Smooth muscle cell (in vitro differentiated cells): Measurements from ENCODE around the gene LRRC26. TPM values are rescaled to one million over a fixed set of nuclear protein-coding genes. Genes with fewer than 3 reads are reported as not detected.

Experiments used
- DNase-seq: peaks from one replicate; lab custom pipeline; 2025; ENCODE audit not compliant: unreplicated experiment; lab: John Stamatoyannopoulos, UW
- H2AFZ ChIP-seq: fragments of 200-600 bp; sonication (generic); 2 replicates; pipeline ENCODE4 v1.6.0; 2016; ENCODE audit warnings: antibody characterized with exemption, low read depth, mild to moderate bottlenecking
- H3F3A ChIP-seq: fragments of 200-600 bp; sonication (generic); 2 replicates; pipeline ENCODE4 v1.6.0; 2017; ENCODE audit warnings: antibody characterized with exemption, low read depth
- H3K27ac ChIP-seq: fragments of 200-600 bp; sonication (generic); 2 replicates; pipeline ENCODE4 v1.5.1; 2016; ENCODE audit warnings: low read depth, mild to moderate bottlenecking
- H3K27me3 ChIP-seq: fragments of 200-600 bp; sonication (generic); 2 replicates; pipeline ENCODE4 v1.6.1; 2016; ENCODE audit warnings: low read depth, mild to moderate bottlenecking
- H3K36me3 ChIP-seq: fragments of 200-600 bp; sonication (generic); 2 replicates; pipeline ENCODE4 v1.5.1; 2016; ENCODE audit warnings: low read depth
- H3K4me1 ChIP-seq: fragments of 200-600 bp; sonication (generic); 2 replicates; pipeline ENCODE4 v1.5.1; 2016; ENCODE audit warnings: low read depth
- H3K4me2 ChIP-seq: fragments of 200-600 bp; sonication (generic); 2 replicates; pipeline ENCODE4 v1.6.0; 2016; ENCODE audit warnings: mild to moderate bottlenecking
- H3K4me3 ChIP-seq: fragments of 200-600 bp; sonication (generic); 2 replicates; pipeline ENCODE4 v1.5.1; 2016; ENCODE audit warnings: mild to moderate bottlenecking
- H3K79me2 ChIP-seq: fragments of 200-600 bp; sonication (generic); 2 replicates; pipeline ENCODE4 v1.6.0; 2016; ENCODE audit warnings: low read depth, mild to moderate bottlenecking
- H3K9ac ChIP-seq: fragments of 200-600 bp; sonication (generic); 2 replicates; pipeline ENCODE4 v1.6.0; 2016; ENCODE audit warnings: low read depth
- H3K9me3 ChIP-seq: fragments of 200-600 bp; sonication (generic); replicated peaks from 2 replicates; pipeline ENCODE4 v1.5.1; 2016; ENCODE audit warnings: low read depth
- H4K20me1 ChIP-seq: fragments of 200-600 bp; sonication (generic); 2 replicates; pipeline ENCODE4 v1.6.0; 2016; ENCODE audit warnings: low read depth
- WGBS: methylation state at CpG from one replicate; pipeline ENCODE4 v1.1.7; 2016; ENCODE audit warnings: low lambda C conversion rate; 5-methylcytosine and 5-hydroxymethylcytosine counted together
- polyA plus RNA-seq: library from polyadenylated mRNA; unstranded; fragments of >200 nt; fragmentation: Nextera tagmentation; extraction: Ambion mirVana; gene quantifications from 2 replicates; pipeline ENCODE4 v1.2.1, GENCODE V29; 2016
- total RNA-seq: library from RNA; depleted of rRNA; stranded (reverse); fragments of >200 nt; gene quantifications from 2 replicates; pipeline ENCODE4 v1.2.3, GENCODE V29; 2014
- TF ChIP-seq, protein P1 (sequence below): fragments of 200-600 bp; sonication (generic); IDR thresholded peaks from 2 replicates; pipeline ENCODE4 v1.5.1; 2017; ENCODE audit warnings: borderline replicate concordance, mild to moderate bottlenecking, antibody characterized with exemption; ENCODE audit not compliant: insufficient read depth, poor library complexity, severe bottlenecking

LRRC26 gene
- total and polyA plus RNA-seq, 2 experiments from 2014 or later: not detected

DNA sequence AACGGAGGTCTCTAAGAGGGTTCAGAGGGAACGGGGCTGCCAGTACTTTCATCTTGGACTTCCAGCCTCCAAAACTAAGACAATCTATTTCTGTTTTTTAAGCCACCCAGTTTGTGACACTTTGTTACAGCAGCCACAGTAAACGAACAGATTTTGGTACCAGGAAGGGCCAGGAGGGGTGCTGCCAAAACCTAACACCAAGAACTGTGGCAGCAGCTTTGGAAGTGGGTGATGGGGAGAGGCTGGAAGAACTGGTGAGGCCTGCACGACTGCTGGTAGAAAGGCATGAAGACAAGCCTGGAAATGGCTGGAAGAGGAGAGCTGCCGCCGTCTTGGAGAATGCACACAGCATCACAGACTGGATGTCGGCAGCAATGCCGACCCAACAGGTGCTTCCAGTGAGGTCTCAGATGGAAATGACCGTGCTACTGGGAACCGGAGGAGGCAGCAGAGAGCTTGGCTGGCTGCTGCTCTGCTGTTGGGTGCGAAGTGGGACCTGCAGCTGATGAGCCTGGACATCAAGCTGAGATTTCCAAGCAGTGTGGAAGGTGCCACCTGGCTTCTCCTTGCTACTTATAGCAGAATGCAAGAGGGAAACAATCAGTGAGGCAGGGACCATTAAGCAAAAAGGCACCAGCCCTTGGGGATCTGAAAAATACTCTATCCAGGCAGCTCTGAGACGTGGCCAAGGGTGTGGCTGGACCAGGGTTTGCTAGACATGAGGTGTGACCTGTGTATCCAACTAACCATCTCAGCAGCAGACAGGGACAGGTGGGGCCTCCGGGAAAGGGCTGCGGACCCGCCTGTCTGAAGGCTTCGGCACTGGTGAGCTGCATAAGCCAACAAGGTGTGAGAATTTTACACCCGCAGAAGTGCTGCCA lies 6.7 kb upstream of the LRRC26 start:
- Histone ChIP-seq H3K27me3 (peaks cover 9% of the 10 kb centered on the region), H3K4me2 (no peak overlapping the region), H3K79me2 (no peaks in the 10 kb centered on the region), H3K36me3 (no peaks in the 10 kb centered on the region), H3K9me3 (no peaks in the 10 kb centered on the region), H3K9ac (no peak overlapping the region), H4K20me1 (no peaks in the 10 kb centered on the region), H3K27ac (no peak overlapping the region), H2AFZ (no peak overlapping the region), H3K4me1 (no peaks in the 10 kb centered on the region), H3F3A (no peaks in the 10 kb centered on the region), H3K4me3 (no peak overlapping the region)
- TF ChIP-seq, protein P1, sequence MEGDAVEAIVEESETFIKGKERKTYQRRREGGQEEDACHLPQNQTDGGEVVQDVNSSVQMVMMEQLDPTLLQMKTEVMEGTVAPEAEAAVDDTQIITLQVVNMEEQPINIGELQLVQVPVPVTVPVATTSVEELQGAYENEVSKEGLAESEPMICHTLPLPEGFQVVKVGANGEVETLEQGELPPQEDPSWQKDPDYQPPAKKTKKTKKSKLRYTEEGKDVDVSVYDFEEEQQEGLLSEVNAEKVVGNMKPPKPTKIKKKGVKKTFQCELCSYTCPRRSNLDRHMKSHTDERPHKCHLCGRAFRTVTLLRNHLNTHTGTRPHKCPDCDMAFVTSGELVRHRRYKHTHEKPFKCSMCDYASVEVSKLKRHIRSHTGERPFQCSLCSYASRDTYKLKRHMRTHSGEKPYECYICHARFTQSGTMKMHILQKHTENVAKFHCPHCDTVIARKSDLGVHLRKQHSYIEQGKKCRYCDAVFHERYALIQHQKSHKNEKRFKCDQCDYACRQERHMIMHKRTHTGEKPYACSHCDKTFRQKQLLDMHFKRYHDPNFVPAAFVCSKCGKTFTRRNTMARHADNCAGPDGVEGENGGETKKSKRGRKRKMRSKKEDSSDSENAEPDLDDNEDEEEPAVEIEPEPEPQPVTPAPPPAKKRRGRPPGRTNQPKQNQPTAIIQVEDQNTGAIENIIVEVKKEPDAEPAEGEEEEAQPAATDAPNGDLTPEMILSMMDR: peak; percentile 36
- DNase-seq: no peak
- WGBS: 65% methylated on average over 17 of the region's 17 CpGs

DNA sequence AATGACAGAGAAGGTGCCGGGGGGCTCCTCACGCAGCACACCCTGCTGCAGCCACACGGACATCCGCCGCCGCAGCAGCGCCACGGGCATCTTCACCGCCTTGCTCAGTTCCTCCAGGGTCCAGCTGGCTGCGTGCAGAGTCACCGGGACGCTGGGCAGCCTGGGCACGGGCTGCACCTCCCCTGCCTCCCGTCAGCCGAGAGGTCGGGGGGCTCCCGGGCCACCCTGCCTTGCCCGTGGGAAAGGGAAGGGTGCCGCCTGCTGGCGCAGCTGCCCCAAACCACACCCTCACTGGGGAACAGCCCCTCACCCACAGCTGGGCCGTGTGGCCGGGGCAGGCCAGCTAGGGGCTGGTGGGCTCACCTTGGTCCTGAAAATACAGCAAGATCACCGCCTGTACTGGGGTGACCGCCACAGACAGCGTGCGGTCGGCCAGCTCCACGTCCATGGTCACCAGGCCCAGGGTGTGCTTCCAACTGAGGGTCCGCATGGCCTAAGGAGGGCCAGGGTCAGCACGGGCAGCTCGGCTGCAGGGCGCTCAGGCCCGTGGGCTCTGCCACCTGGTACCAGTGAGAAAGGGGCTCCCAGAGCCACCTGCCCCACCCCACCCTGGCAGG lies 5.6 kb upstream of the LRRC26 start:
- Histone ChIP-seq H2AFZ (no peak overlapping the region), H3K9ac (no peak overlapping the region), H4K20me1 (no peaks in the 10 kb centered on the region), H3K9me3 (no peaks in the 10 kb centered on the region), H3K27me3 (peaks cover 20% of the 10 kb centered on the region), H3K36me3 (no peaks in the 10 kb centered on the region), H3F3A (no peaks in the 10 kb centered on the region), H3K4me2 (no peak overlapping the region), H3K79me2 (no peaks in the 10 kb centered on the region), H3K27ac (no peak overlapping the region), H3K4me1 (no peaks in the 10 kb centered on the region), H3K4me3 (no peak overlapping the region)
- 56% methylated on average over 31 of the region's 33 CpGs for WGBS
- TF ChIP-seq, protein P1: no peak
- DNase-seq: no peak

DNA sequence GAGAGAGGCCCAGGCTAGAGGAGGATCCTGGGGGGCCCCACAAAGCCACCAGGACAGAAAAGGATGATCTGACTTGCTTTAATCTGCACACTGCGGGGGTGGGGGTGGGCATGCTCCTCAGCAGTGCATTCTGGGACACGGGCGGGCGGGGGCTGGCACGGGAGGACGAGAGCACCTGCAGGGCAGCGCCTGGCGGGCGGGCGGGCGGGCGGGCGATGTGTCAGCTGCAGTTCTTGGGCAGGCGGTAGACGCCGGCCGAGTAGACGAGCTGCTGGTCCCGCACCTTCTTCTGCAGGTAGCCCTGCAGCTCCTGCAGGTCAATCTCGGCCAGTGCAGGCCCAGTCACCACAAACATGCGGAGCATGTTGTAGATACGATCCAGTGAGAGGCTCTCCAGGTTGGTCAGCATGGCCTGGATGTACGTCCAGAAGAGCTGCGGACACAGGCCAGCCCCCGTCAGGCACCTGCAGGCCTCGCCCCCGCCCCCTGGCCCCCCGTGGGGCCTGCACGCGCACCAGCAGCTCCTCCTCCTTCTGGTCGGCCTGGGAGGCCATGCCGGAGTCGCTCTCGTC lies 5.0 kb upstream of the LRRC26 start:
- no peak for DNase-seq
- H4K20me1 ChIP-seq: no peaks in the 10 kb centered on the region
- TF ChIP-seq, protein P1: no peak
- H3K9ac ChIP-seq: no peak overlapping the region
- 47% methylated on average over 14 of the region's 34 CpGs for WGBS
- H3K4me3 ChIP-seq: no peak overlapping the region
- H3K4me2 ChIP-seq: no peak overlapping the region
- no peaks in the 10 kb centered on the region for H3K9me3 ChIP-seq
- no peak overlapping the region for H2AFZ ChIP-seq
- no peaks in the 10 kb centered on the region for H3F3A ChIP-seq
- H3K79me2 ChIP-seq: no peaks in the 10 kb centered on the region
- peaks cover 27% of the 10 kb centered on the region for H3K27me3 ChIP-seq
- no peaks in the 10 kb centered on the region for H3K4me1 ChIP-seq
- no peaks in the 10 kb centered on the region for H3K36me3 ChIP-seq
- H3K27ac ChIP-seq: no peak overlapping the region
